GM23338 (cell line): ENCODE data around the gene SOWAHA. TPM values are rescaled to one million over a fixed set of nuclear protein-coding genes. Genes with fewer than 3 reads are reported as not detected.

ENCODE experiments used
- ATAC-seq: fragments of 200-7000 bp; cut with Tn5 transposase; 3 replicates; pipeline ENCODE4 v1.9.1; 2020
- DNase-seq: peaks from one replicate; pipeline ENCODE4 v3.0.0-alpha.2; 2015; ENCODE audit warnings: low spot score
- H2AFZ ChIP-seq: fragments of 200-600 bp; sonication (generic); 2 replicates; pipeline ENCODE4 v1.8.0; 2016; ENCODE audit warnings: antibody characterized with exemption, mild to moderate bottlenecking, moderate library complexity
- H3F3A ChIP-seq: fragments of 200-600 bp; sonication (generic); replicated peaks from 2 replicates; pipeline ENCODE4 v1.8.0; 2017; ENCODE audit warnings: antibody characterized with exemption, mixed run types, low read depth
- H3K27ac ChIP-seq: fragments of 200-600 bp; sonication (generic); 2 replicates; pipeline ENCODE4 v1.6.1; 2016; ENCODE audit warnings: low read depth
- H3K27me3 ChIP-seq: fragments of 200-600 bp; sonication (generic); 2 replicates; pipeline ENCODE4 v1.8.0; 2016; ENCODE audit warnings: mild to moderate bottlenecking, mixed run types, moderate library complexity; ENCODE audit not compliant: insufficient read depth
- H3K36me3 ChIP-seq: fragments of 200-600 bp; sonication (generic); 2 replicates; pipeline ENCODE4 v1.8.0; 2016; ENCODE audit warnings: mild to moderate bottlenecking; ENCODE audit not compliant: insufficient read depth
- H3K4me1 ChIP-seq: fragments of 200-600 bp; sonication (generic); 2 replicates; pipeline ENCODE4 v1.8.0; 2016; ENCODE audit warnings: mild to moderate bottlenecking, moderate library complexity; ENCODE audit not compliant: insufficient read depth
- H3K4me2 ChIP-seq: fragments of 200-600 bp; sonication (generic); 2 replicates; pipeline ENCODE4 v1.7.1; 2017; ENCODE audit warnings: mixed run types
- H3K4me3 ChIP-seq: fragments of 200-600 bp; sonication (generic); 2 replicates; pipeline ENCODE4 v1.6.1; 2016; ENCODE audit warnings: mixed run types
- H3K79me2 ChIP-seq: fragments of 200-600 bp; sonication (generic); replicated peaks from 2 replicates; pipeline ENCODE4 v1.8.0; 2017; ENCODE audit warnings: mild to moderate bottlenecking; ENCODE audit not compliant: insufficient read depth
- H3K9me2 ChIP-seq: fragments of 200-600 bp; sonication (generic); 2 replicates; pipeline ENCODE4 v1.8.0; 2017; ENCODE audit not compliant: insufficient read depth
- H4K20me1 ChIP-seq: fragments of 200-600 bp; sonication (generic); replicated peaks from 2 replicates; pipeline ENCODE4 v1.8.0; 2017; ENCODE audit warnings: mild to moderate bottlenecking; ENCODE audit not compliant: insufficient read depth
- H3K27ac Mint-ChIP-seq: 2 replicates; pipeline ENCODE4 v1.8.0; 2020; ENCODE audit warnings: inconsistent platforms, mild to moderate bottlenecking, moderate library complexity, mixed read lengths
- H3K27me3 Mint-ChIP-seq: 3 replicates; pipeline ENCODE4 v1.8.0; 2022; ENCODE audit warnings: low read depth, mild to moderate bottlenecking, moderate library complexity, mixed read lengths, inconsistent platforms; ENCODE audit not compliant: insufficient read depth, poor library complexity
- H3K36me3 Mint-ChIP-seq: 3 replicates; pipeline ENCODE4 v1.8.0; 2021; ENCODE audit warnings: low read depth, mild to moderate bottlenecking, inconsistent platforms, moderate library complexity, mixed read lengths
- H3K4me1 Mint-ChIP-seq: 3 replicates; pipeline ENCODE4 v1.8.0; 2020; ENCODE audit warnings: mild to moderate bottlenecking, inconsistent platforms, mixed read lengths
- H3K4me3 Mint-ChIP-seq: 3 replicates; pipeline ENCODE4 v1.8.0; 2021; ENCODE audit warnings: moderate library complexity, mild to moderate bottlenecking, inconsistent platforms, mixed read lengths
- H3K9me3 Mint-ChIP-seq: 3 replicates; pipeline ENCODE4 v1.8.0; 2020; ENCODE audit warnings: moderate library complexity, mild to moderate bottlenecking, inconsistent platforms, mixed read lengths
- EZH2 ChIP-seq: fragments of 200-600 bp; sonication (generic); IDR thresholded peaks from one replicate; pipeline ENCODE4 v1.8.0; 2017; ENCODE audit warnings: antibody characterized with exemption, mild to moderate bottlenecking, low read depth; ENCODE audit not compliant: unreplicated experiment
- EZH2phosphoT487 ChIP-seq: fragments of 200-600 bp; sonication (generic); IDR thresholded peaks from one replicate; pipeline ENCODE4 v1.8.1; 2018; ENCODE audit warnings: antibody characterized with exemption; ENCODE audit not compliant: unreplicated experiment
- JUNB ChIP-seq: IDR thresholded peaks from one replicate; pipeline ENCODE4 v1.6.1; 2016; ENCODE audit warnings: antibody characterized with exemption; ENCODE audit not compliant: unreplicated experiment
- NANOG ChIP-seq: IDR thresholded peaks from 2 replicates; pipeline ENCODE4 v1.6.1; 2016; ENCODE audit warnings: antibody characterized with exemption, borderline replicate concordance
- STAT1 ChIP-seq: IDR thresholded peaks from one replicate; pipeline ENCODE4 v1.6.1; 2016; ENCODE audit warnings: antibody characterized with exemption; ENCODE audit not compliant: unreplicated experiment
- ZNF114 ChIP-seq: fragments of 250-450 bp; sonication (Bioruptor Pico); IDR thresholded peaks from 2 replicates; pipeline ENCODE4 v1.5.0; 2020; ENCODE audit warnings: mild to moderate bottlenecking, moderate library complexity
- polyA plus RNA-seq: library from polyadenylated mRNA; unstranded; fragments of >200 nt; fragmentation: Nextera tagmentation; extraction: Ambion mirVana; gene quantifications from 2 replicates; pipeline ENCODE4 v1.2.1, GENCODE V29; 2016
- total RNA-seq: library from RNA; depleted of rRNA; stranded (reverse); fragments of >200 nt; shearing (Covaris generic); gene quantifications from 2 replicates; pipeline ENCODE4 v1.2.3, GENCODE V29; 2014
- TF ChIP-seq, protein P1 (sequence below): IDR thresholded peaks from one replicate; pipeline ENCODE4 v1.6.1; 2018; ENCODE audit warnings: antibody characterized with exemption; ENCODE audit not compliant: unreplicated experiment
- TF ChIP-seq, protein P2 (sequence below): IDR thresholded peaks from 2 replicates; pipeline ENCODE4 v1.6.1; 2016; ENCODE audit warnings: antibody characterized with exemption
- TF ChIP-seq, protein P3 (sequence below): fragments of 250-450 bp; sonication (Bioruptor Pico); IDR thresholded peaks from 2 replicates; pipeline ENCODE4 v1.5.0; 2020; ENCODE audit warnings: mild to moderate bottlenecking, moderate library complexity

SOWAHA gene
- total and polyA plus RNA-seq, 2 experiments from 2014 or later: 0.18 to 0.52 TPM

DNA sequence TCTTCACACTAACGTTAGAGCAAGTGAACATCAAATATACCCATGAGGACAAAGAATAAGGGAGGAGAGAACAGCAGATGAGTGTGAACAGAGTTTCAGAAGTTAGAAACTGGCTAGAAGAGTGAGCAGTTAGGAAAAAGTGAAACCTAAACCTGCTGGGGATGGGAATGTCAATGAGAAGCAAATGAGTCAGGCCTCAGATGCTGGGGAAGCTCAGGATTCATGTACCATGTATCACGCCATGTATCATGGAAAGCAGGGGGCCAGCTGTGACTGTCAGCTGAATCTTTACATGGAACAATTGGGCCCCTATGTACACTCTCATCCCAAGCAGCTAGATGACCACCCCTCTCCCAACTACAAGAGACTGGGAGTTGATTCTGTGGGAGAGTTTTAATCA lies 37.0 kb downstream of the SOWAHA start (continued):
- TF ChIP-seq, protein P1, sequence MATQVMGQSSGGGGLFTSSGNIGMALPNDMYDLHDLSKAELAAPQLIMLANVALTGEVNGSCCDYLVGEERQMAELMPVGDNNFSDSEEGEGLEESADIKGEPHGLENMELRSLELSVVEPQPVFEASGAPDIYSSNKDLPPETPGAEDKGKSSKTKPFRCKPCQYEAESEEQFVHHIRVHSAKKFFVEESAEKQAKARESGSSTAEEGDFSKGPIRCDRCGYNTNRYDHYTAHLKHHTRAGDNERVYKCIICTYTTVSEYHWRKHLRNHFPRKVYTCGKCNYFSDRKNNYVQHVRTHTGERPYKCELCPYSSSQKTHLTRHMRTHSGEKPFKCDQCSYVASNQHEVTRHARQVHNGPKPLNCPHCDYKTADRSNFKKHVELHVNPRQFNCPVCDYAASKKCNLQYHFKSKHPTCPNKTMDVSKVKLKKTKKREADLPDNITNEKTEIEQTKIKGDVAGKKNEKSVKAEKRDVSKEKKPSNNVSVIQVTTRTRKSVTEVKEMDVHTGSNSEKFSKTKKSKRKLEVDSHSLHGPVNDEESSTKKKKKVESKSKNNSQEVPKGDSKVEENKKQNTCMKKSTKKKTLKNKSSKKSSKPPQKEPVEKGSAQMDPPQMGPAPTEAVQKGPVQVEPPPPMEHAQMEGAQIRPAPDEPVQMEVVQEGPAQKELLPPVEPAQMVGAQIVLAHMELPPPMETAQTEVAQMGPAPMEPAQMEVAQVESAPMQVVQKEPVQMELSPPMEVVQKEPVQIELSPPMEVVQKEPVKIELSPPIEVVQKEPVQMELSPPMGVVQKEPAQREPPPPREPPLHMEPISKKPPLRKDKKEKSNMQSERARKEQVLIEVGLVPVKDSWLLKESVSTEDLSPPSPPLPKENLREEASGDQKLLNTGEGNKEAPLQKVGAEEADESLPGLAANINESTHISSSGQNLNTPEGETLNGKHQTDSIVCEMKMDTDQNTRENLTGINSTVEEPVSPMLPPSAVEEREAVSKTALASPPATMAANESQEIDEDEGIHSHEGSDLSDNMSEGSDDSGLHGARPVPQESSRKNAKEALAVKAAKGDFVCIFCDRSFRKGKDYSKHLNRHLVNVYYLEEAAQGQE: no peak
- TF ChIP-seq, protein P2, sequence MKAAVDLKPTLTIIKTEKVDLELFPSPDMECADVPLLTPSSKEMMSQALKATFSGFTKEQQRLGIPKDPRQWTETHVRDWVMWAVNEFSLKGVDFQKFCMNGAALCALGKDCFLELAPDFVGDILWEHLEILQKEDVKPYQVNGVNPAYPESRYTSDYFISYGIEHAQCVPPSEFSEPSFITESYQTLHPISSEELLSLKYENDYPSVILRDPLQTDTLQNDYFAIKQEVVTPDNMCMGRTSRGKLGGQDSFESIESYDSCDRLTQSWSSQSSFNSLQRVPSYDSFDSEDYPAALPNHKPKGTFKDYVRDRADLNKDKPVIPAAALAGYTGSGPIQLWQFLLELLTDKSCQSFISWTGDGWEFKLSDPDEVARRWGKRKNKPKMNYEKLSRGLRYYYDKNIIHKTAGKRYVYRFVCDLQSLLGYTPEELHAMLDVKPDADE: no peak
- TF ChIP-seq EZH2: no peak
- TF ChIP-seq STAT1: no peak
- TF ChIP-seq EZH2phosphoT487: no peak

DNA sequence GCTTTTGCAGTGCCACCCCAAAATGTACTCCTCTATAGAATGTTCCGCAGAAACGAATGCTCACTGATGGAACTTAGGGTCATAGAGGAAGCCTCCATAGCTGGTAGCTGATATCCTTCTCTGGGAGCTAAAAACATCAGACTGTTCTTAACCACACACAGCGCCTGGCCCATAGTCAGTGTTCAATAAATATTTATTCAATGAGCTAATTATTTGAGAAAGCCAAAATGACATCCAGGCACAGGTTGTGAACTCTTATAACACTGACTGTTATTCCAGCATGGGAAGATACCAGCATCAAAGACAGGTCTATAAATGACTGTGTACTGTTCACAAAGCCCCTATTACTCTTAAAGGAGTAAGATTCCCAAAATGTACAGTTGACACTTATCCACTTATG lies 40.2 kb downstream of the SOWAHA start:
- ATAC-seq: no peak
- H3K27ac Mint-ChIP-seq: no peak overlapping the region

DNA sequence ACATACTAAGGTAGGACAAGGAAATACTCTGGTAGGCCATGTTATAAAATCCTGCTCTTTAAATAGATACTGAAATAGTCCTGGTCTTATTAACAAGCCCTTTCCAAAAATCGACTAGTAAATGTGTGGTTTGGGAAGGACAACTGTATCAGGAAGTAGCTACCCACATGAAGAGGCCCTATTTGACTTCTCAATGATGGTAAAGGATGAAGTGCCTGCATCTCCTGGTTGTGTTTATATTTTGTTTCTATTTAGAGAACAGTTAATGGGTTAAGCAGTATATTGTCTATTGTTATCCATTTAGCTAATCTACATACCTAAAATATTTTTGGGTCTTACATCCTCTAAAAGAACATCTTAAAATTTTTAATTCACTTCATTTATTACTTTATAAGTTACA lies 40.7 kb downstream of the SOWAHA start:
- no peaks in the 10 kb centered on the region for H3K9me2 ChIP-seq
- no peaks in the 10 kb centered on the region for H3K9me3 Mint-ChIP-seq
- H3K4me3 ChIP-seq: no peak overlapping the region
- no peaks in the 10 kb centered on the region for H3K27me3 ChIP-seq
- H3K4me1 Mint-ChIP-seq: peaks cover 5% of the 10 kb centered on the region; the same call in 2 of the 3 replicates
- H3K4me2 ChIP-seq: no peak overlapping the region
- peaks cover 1% of the 10 kb centered on the region for H3K27me3 Mint-ChIP-seq
- no peak overlapping the region for H3K27ac ChIP-seq
- no peaks in the 10 kb centered on the region for H3F3A ChIP-seq
- H4K20me1 ChIP-seq: no peaks in the 10 kb centered on the region
- peaks cover 10% of the 10 kb centered on the region; the same call in 1 of the 2 replicates for H3K4me1 ChIP-seq
- no peak for DNase-seq
- H3K79me2 ChIP-seq: no peaks in the 10 kb centered on the region
- H2AFZ ChIP-seq: no peak overlapping the region
- H3K36me3 ChIP-seq: no peaks in the 10 kb centered on the region
- no peak overlapping the region for H3K4me3 Mint-ChIP-seq
- H3K27ac Mint-ChIP-seq: no peak overlapping the region
- ATAC-seq: no peak
- TF ChIP-seq, protein P3, sequence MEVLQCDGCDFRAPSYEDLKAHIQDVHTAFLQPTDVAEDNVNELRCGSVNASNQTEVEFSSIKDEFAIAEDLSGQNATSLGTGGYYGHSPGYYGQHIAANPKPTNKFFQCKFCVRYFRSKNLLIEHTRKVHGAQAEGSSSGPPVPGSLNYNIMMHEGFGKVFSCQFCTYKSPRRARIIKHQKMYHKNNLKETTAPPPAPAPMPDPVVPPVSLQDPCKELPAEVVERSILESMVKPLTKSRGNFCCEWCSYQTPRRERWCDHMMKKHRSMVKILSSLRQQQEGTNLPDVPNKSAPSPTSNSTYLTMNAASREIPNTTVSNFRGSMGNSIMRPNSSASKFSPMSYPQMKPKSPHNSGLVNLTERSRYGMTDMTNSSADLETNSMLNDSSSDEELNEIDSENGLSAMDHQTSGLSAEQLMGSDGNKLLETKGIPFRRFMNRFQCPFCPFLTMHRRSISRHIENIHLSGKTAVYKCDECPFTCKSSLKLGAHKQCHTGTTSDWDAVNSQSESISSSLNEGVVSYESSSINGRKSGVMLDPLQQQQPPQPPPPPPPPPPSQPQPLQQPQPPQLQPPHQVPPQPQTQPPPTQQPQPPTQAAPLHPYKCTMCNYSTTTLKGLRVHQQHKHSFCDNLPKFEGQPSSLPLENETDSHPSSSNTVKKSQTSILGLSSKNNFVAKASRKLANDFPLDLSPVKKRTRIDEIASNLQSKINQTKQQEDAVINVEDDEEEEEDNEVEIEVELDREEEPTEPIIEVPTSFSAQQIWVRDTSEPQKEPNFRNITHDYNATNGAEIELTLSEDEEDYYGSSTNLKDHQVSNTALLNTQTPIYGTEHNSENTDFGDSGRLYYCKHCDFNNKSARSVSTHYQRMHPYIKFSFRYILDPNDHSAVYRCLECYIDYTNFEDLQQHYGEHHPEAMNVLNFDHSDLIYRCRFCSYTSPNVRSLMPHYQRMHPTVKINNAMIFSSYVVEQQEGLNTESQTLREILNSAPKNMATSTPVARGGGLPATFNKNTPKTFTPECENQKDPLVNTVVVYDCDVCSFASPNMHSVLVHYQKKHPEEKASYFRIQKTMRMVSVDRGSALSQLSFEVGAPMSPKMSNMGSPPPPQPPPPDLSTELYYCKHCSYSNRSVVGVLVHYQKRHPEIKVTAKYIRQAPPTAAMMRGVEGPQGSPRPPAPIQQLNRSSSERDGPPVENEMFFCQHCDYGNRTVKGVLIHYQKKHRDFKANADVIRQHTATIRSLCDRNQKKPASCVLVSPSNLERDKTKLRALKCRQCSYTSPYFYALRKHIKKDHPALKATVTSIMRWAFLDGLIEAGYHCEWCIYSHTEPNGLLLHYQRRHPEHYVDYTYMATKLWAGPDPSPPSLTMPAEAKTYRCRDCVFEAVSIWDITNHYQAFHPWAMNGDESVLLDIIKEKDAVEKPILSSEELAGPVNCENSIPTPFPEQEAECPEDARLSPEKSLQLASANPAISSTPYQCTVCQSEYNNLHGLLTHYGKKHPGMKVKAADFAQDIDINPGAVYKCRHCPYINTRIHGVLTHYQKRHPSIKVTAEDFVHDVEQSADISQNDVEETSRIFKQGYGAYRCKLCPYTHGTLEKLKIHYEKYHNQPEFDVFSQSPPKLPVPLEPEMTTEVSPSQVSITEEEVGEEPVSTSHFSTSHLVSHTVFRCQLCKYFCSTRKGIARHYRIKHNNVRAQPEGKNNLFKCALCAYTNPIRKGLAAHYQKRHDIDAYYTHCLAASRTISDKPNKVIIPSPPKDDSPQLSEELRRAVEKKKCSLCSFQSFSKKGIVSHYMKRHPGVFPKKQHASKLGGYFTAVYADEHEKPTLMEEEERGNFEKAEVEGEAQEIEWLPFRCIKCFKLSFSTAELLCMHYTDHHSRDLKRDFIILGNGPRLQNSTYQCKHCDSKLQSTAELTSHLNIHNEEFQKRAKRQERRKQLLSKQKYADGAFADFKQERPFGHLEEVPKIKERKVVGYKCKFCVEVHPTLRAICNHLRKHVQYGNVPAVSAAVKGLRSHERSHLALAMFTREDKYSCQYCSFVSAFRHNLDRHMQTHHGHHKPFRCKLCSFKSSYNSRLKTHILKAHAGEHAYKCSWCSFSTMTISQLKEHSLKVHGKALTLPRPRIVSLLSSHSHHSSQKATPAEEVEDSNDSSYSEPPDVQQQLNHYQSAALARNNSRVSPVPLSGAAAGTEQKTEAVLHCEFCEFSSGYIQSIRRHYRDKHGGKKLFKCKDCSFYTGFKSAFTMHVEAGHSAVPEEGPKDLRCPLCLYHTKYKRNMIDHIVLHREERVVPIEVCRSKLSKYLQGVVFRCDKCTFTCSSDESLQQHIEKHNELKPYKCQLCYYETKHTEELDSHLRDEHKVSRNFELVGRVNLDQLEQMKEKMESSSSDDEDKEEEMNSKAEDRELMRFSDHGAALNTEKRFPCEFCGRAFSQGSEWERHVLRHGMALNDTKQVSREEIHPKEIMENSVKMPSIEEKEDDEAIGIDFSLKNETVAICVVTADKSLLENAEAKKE (CRISPR knock-in tag): no peak
- TF ChIP-seq STAT1: no peak
- H3K36me3 Mint-ChIP-seq: no peaks in the 10 kb centered on the region

More for the DNA sequence above, 40.2 kb downstream of the SOWAHA start:
- no peaks in the 10 kb centered on the region for H3K9me3 Mint-ChIP-seq
- peaks cover 1% of the 10 kb centered on the region for H3K27me3 Mint-ChIP-seq
- TF ChIP-seq ZNF114 (no peak), JUNB (no peak), NANOG (no peak)
- Histone ChIP-seq H3K36me3 (no peaks in the 10 kb centered on the region), H2AFZ (no peak overlapping the region), H3K27me3 (no peaks in the 10 kb centered on the region), H3F3A (no peaks in the 10 kb centered on the region), H3K9me2 (no peaks in the 10 kb centered on the region), H4K20me1 (no peaks in the 10 kb centered on the region), H3K4me1 (peaks cover 10% of the 10 kb centered on the region; the same call in 1 of the 2 replicates), H3K79me2 (no peaks in the 10 kb centered on the region), H3K27ac (no peak overlapping the region), H3K4me2 (no peak overlapping the region), H3K4me3 (no peak overlapping the region)
- no peaks in the 10 kb centered on the region for H3K36me3 Mint-ChIP-seq
- DNase-seq: no peak
- H3K4me1 Mint-ChIP-seq: peaks cover 5% of the 10 kb centered on the region; the same call in 2 of the 3 replicates
- no peak overlapping the region for H3K4me3 Mint-ChIP-seq
